IMR-90 (cell line): ENCODE results near the gene PEX10. TPM values are rescaled to one million over a fixed set of nuclear protein-coding genes. Genes with fewer than 3 reads are reported as not detected.

ENCODE experiments used
- ATAC-seq: fragments of 200-7000 bp; cut with Tn5 transposase; 2 replicates; pipeline ENCODE4 v1.9.1; 2020; ENCODE audit warnings: low read depth, mild to moderate bottlenecking, moderate library complexity
- BruUV-seq: library from RNA; stranded (reverse); fragments of 400-500 nt; replicated peaks from 2 replicates; lab custom pipeline; 2021; lab: Mats Ljungman, UMichigan
- CTCF ChIA-PET: fragments of 300-600 bp; formaldehyde crosslinking; extraction: SDS; loops from one replicate; lab custom pipeline; 2021; ENCODE audit warnings: antibody characterized with exemption; lab: Yijun Ruan, JAX
- POLR2A ChIA-PET: fragments of 300-600 bp; sonication (Branson Sonifier 250); formaldehyde crosslinking; loops from one replicate; lab custom pipeline; 2022; ENCODE audit warnings: antibody characterized with exemption; ENCODE audit not compliant: unreplicated experiment; lab: Charles Lee
- DNase-seq: peaks from one replicate; pipeline ENCODE4 v3.0.0; 2013
- H2AFZ ChIP-seq: replicated peaks from 2 replicates; pipeline ENCODE3; 2013; ENCODE audit warnings: low read length, mild to moderate bottlenecking; ENCODE audit not compliant: poor library complexity
- H2AK5ac ChIP-seq: 2 replicates; pipeline ENCODE4 v1.6.1; 2013; ENCODE audit warnings: low read depth, low read length, inconsistent platforms
- H2AK9ac ChIP-seq: replicated peaks from 2 replicates; pipeline ENCODE3; 2013; ENCODE audit warnings: mild to moderate bottlenecking, low read depth, low read length, moderate library complexity; ENCODE audit not compliant: poor library complexity
- H2BK120ac ChIP-seq: 2 replicates; pipeline ENCODE4 v1.6.1; 2013; ENCODE audit warnings: low read depth, low read length, inconsistent platforms
- H2BK15ac ChIP-seq: 3 replicates; pipeline ENCODE4 v1.6.1; 2013; ENCODE audit warnings: low read depth, low read length, inconsistent platforms
- H2BK20ac ChIP-seq: 2 replicates; pipeline ENCODE4 v1.6.1; 2013; ENCODE audit warnings: low read depth, mild to moderate bottlenecking, inconsistent platforms, low read length, moderate library complexity
- H2BK5ac ChIP-seq: 2 replicates; pipeline ENCODE4 v1.6.1; 2013; ENCODE audit warnings: mild to moderate bottlenecking, low read depth, low read length, inconsistent platforms; ENCODE audit not compliant: poor library complexity, severe bottlenecking
- H3K14ac ChIP-seq: replicated peaks from 2 replicates; pipeline ENCODE4 v1.6.1; 2013; ENCODE audit warnings: low read depth, low read length, inconsistent platforms
- H3K18ac ChIP-seq: 2 replicates; pipeline ENCODE4 v1.6.1; 2013; ENCODE audit warnings: low read depth, low read length, control low read depth
- H3K23ac ChIP-seq: 2 replicates; pipeline ENCODE4 v1.6.1; 2013; ENCODE audit warnings: low read depth, low read length, inconsistent platforms
- H3K27ac ChIP-seq: 2 replicates; pipeline ENCODE4 v1.5.1; 2013; ENCODE audit warnings: mild to moderate bottlenecking, control low read depth, low read length; ENCODE audit not compliant: insufficient read depth
- H3K27me3 ChIP-seq: 2 replicates; pipeline ENCODE4 v1.6.1; 2013; ENCODE audit warnings: low read length; ENCODE audit not compliant: control insufficient read depth, insufficient read depth
- H3K36me3 ChIP-seq: 2 replicates; pipeline ENCODE4 v1.6.1; 2013; ENCODE audit warnings: low read length, mixed read lengths; ENCODE audit not compliant: control insufficient read depth, insufficient read depth
- H3K4ac ChIP-seq: 2 replicates; pipeline ENCODE4 v1.6.1; 2013; ENCODE audit warnings: low read depth, low read length, inconsistent platforms
- H3K4me1 ChIP-seq: 2 replicates; pipeline ENCODE4 v1.6.1; 2013; ENCODE audit warnings: low read length, mixed read lengths; ENCODE audit not compliant: control insufficient read depth, insufficient read depth
- H3K4me2 ChIP-seq: 2 replicates; pipeline ENCODE4 v1.6.1; 2013; ENCODE audit warnings: low read depth, mild to moderate bottlenecking, control low read depth, low read length, moderate library complexity
- H3K4me3 ChIP-seq: 2 replicates; pipeline ENCODE4 v1.5.1; 2013; ENCODE audit warnings: low read depth, mild to moderate bottlenecking, control low read depth, low read length, moderate library complexity; ENCODE audit not compliant: insufficient read depth
- H3K56ac ChIP-seq: 2 replicates; pipeline ENCODE4 v1.6.1; 2013; ENCODE audit warnings: low read length, inconsistent platforms; ENCODE audit not compliant: insufficient read depth; ENCODE audit errors: extremely low read depth
- H3K79me1 ChIP-seq, 2 experiments: 2 replicates each; pipeline ENCODE4 v1.6.1; 2013; ENCODE audit warnings: low read length in 2 of 2, inconsistent platforms in 1 of 2, low read depth in 1 of 2
- H3K9ac ChIP-seq: 2 replicates; pipeline ENCODE4 v1.6.1; 2013; ENCODE audit warnings: low read depth, low read length, control low read depth
- H3K9me1 ChIP-seq: 2 replicates; pipeline ENCODE4 v1.6.1; 2013; ENCODE audit warnings: low read length, inconsistent platforms; ENCODE audit not compliant: insufficient read depth
- H3K9me3 ChIP-seq: 2 replicates; pipeline ENCODE4 v1.6.1; 2013; ENCODE audit warnings: low read length; ENCODE audit not compliant: control insufficient read depth, insufficient read depth
- H4K20me1 ChIP-seq: 2 replicates; pipeline ENCODE4 v1.6.1; 2013; ENCODE audit warnings: low read length, inconsistent platforms; ENCODE audit not compliant: insufficient read depth
- H4K5ac ChIP-seq: 2 replicates; pipeline ENCODE4 v1.6.1; 2013; ENCODE audit warnings: mild to moderate bottlenecking, low read depth, low read length, control low read depth
- H4K8ac ChIP-seq, 2 experiments: 2 replicates each; pipeline ENCODE4 v1.6.1; 2013; ENCODE audit warnings: low read depth in 2 of 2, low read length in 2 of 2, control low read depth in 1 of 2, inconsistent platforms in 1 of 2
- H4K91ac ChIP-seq: 2 replicates; pipeline ENCODE4 v1.6.1; 2013; ENCODE audit warnings: low read depth, low read length, inconsistent platforms; ENCODE audit not compliant: insufficient read depth
- BHLHE40 ChIP-seq: fragments of 150-350 bp; IDR thresholded peaks from 2 replicates; pipeline ENCODE4 v1.6.1; 2016; ENCODE audit warnings: mild to moderate bottlenecking, low read depth, low read length
- CTCF ChIP-seq: conservative IDR thresholded peaks from 2 replicates; pipeline ENCODE4 v1.5.1; 2012; ENCODE audit warnings: mild to moderate bottlenecking, low read depth, low read length, improper control_type of control experiment
- FOS ChIP-seq: fragments of 150-350 bp; IDR thresholded peaks from 2 replicates; pipeline ENCODE4 v1.6.1; 2016; ENCODE audit warnings: low read depth, low read length
- MAFK ChIP-seq: IDR thresholded peaks from 2 replicates; pipeline ENCODE4 v1.6.1; 2012; ENCODE audit warnings: low read depth, low read length, improper control_type of control experiment
- MXI1 ChIP-seq: IDR thresholded peaks from 2 replicates; pipeline ENCODE4 v1.6.1; 2012; ENCODE audit warnings: low read depth, mild to moderate bottlenecking, low read length, moderate library complexity, borderline replicate concordance
- NFE2L2 ChIP-seq: fragments of 150-350 bp; IDR thresholded peaks from 2 replicates; pipeline ENCODE4 v1.6.1; 2016; ENCODE audit warnings: low read depth, mild to moderate bottlenecking, low read length
- RAD21 ChIP-seq: IDR thresholded peaks from 2 replicates; pipeline ENCODE4 v1.6.1; 2012; ENCODE audit warnings: low read length, improper control_type of control experiment
- SMC3 ChIP-seq: fragments of 150-350 bp; IDR thresholded peaks from 2 replicates; pipeline ENCODE4 v1.6.1; 2016; ENCODE audit warnings: low read depth, mild to moderate bottlenecking, antibody characterized with exemption, low read length, moderate library complexity
- USF2 ChIP-seq: fragments of 150-350 bp; IDR thresholded peaks from 2 replicates; pipeline ENCODE4 v1.6.1; 2017; ENCODE audit warnings: mild to moderate bottlenecking, antibody characterized with exemption, low read length, low read depth
- WGBS, 2 experiments: methylation state at CpG; one replicate each; pipeline versions ENCODE4 v1.1.5 to v1.1.7; 2013; ENCODE audit warnings: missing lambda C conversion rate in 2 of 2; ENCODE audit not compliant: insufficient read length in 1 of 2; ENCODE audit errors: extremely low coverage in 2 of 2; 5-methylcytosine and 5-hydroxymethylcytosine counted together
- dilution Hi-C: fragments of 300-500 bp; cut with HindIII; formaldehyde crosslinking; loops from one replicate; pipeline ENCODE4 v1.14.3; 2018; ENCODE audit warnings: low sequenced_read_pairs; ENCODE audit not compliant: unreplicated experiment
- in situ Hi-C: fragments of 300-500 bp; cut with MboI; formaldehyde crosslinking; loops from 3 replicates; pipeline ENCODE4 v1.14.3; 2019; ENCODE audit warnings: low sequenced_read_pairs, inconsistent platforms, mixed read lengths
- intact Hi-C: fragments of 100-400 bp; cut with micrococcal nuclease; formaldehyde crosslinking; loops from 2 replicates; pipeline ENCODE4 v1.10.0; 2022
- polyA plus RNA-seq, 3 experiments: library from polyadenylated mRNA; depleted of rRNA; stranded (reverse); fragments of >200 nt; gene quantifications; 2 replicates each; pipeline ENCODE4 v1.2.3, GENCODE V29; 2012; ENCODE audit warnings: low replicate concordance in 1 of 3
- total RNA-seq: library from RNA; depleted of rRNA; stranded (reverse); fragments of >200 nt; gene quantifications from 2 replicates; pipeline ENCODE4 v1.2.3, GENCODE V29; 2012

The PEX10 gene
- total and polyA plus RNA-seq, 2 of the 4 experiments (the other 2 are of a cell fraction) = 16.9 to 19.7 TPM

- WGBS, 2 experiments = 100% methylated on average over 2 of the region's 9 CpGs; no CpG with 5 or more reads in 1 of the 2 experiments
- Histone ChIP-seq H3K79me1 (peaks cover 15 to 70% of the 10 kb centered on the region in 2 experiments), H2AK9ac (no peak overlapping the region), H3K4me3 (no peak overlapping the region), H2BK15ac (no peak overlapping the region), H4K5ac (no peak overlapping the region), H3K9me1 (peaks cover 10% of the 10 kb centered on the region), H3K27ac (no peak overlapping the region), H2AK5ac (0 out of 2 replicates have a peak overlapping the region, but pooled peaks have one; percentile 4), H3K9ac (no peak overlapping the region), H3K36me3 (peaks cover 42% of the 10 kb centered on the region), H3K4ac (no peak overlapping the region), H3K14ac (no peak overlapping the region), H4K20me1 (peaks cover 50% of the 10 kb centered on the region), H3K56ac (no peak overlapping the region), H2BK5ac (no peak overlapping the region), H3K9me3 (no peaks in the 10 kb centered on the region), H3K4me2 (no peak overlapping the region), H4K91ac (no peak overlapping the region), H2AFZ (peak overlapping the region; percentile 37), H3K23ac (peak overlapping the region; percentile 45; the same call in 1 of the 2 replicates), H2BK20ac (no peak overlapping the region), H3K18ac (no peak overlapping the region), H3K27me3 (no peaks in the 10 kb centered on the region), H2BK120ac (no peak overlapping the region), H4K8ac (no peak overlapping the region; a peak in 1 of 4 replicates), H3K4me1 (peaks cover 5% of the 10 kb centered on the region)
- CTCF ChIA-PET = no interaction called here
- DNase-seq (no peak), ATAC-seq (no peak)
- in situ Hi-C loops (no loop called here), intact Hi-C loops (no loop called here), dilution Hi-C loops (no loop called here)
- POLR2A ChIA-PET = no interaction called here
- TF ChIP-seq SMC3 = no peak
- TF ChIP-seq BHLHE40 = no peak
- no peak for TF ChIP-seq CTCF
- TF ChIP-seq USF2 = no peak
- TF ChIP-seq FOS = no peak
- no peak for TF ChIP-seq MXI1
- TF ChIP-seq MAFK = no peak
- no peak for TF ChIP-seq RAD21
- no peak for TF ChIP-seq NFE2L2
- BruUV-seq = no TSS peak
These were observed 18.9 kb downstream of the PEX10 start for GRCh38 chr1:2393471-2393877.
